MCF 10A (cell line): ENCODE results near the gene EXOC4. TPM values are rescaled to one million over a fixed set of nuclear protein-coding genes. Genes with fewer than 3 reads are reported as not detected.

Source experiments
- BruUV-seq: library from RNA; stranded (reverse); fragments of 400-500 nt; replicated peaks from 2 replicates; lab custom pipeline; 2021; lab: Mats Ljungman, UMichigan
- CTCF ChIA-PET: fragments of 300-600 bp; sonication (Branson Sonifier 250); formaldehyde crosslinking; extraction: SDS; loops from one replicate; lab custom pipeline; 2021; ENCODE audit warnings: antibody characterized with exemption, inconsistent platforms; lab: Yijun Ruan, JAX
- POLR2A ChIA-PET: fragments of 300-600, 350-650 bp; sonication (Branson Sonifier 250); formaldehyde crosslinking; extraction: SDS; loops from one replicate; lab custom pipeline; 2020; ENCODE audit warnings: antibody characterized with exemption, inconsistent platforms; lab: Yijun Ruan, JAX
- DNase-seq: peaks from one replicate; pipeline ENCODE4 v3.0.0-alpha.2; 2018; ENCODE audit not compliant: unreplicated experiment
- H3K27ac Mint-ChIP-seq: one replicate; pipeline ENCODE4 v1.8.0; 2022; ENCODE audit warnings: mild to moderate bottlenecking, low read depth, mixed read lengths; ENCODE audit not compliant: unreplicated experiment
- H3K27me3 Mint-ChIP-seq: one replicate; pipeline ENCODE4 v1.8.0; 2022; ENCODE audit warnings: mixed read lengths; ENCODE audit not compliant: insufficient read depth, unreplicated experiment
- H3K36me3 Mint-ChIP-seq: one replicate; pipeline ENCODE4 v1.8.0; 2022; ENCODE audit warnings: mild to moderate bottlenecking, moderate library complexity, mixed read lengths; ENCODE audit not compliant: insufficient read depth, unreplicated experiment
- H3K4me1 Mint-ChIP-seq: one replicate; pipeline ENCODE4 v1.8.0; 2022; ENCODE audit warnings: mixed read lengths; ENCODE audit not compliant: insufficient read depth, unreplicated experiment
- H3K4me3 Mint-ChIP-seq: one replicate; pipeline ENCODE4 v1.8.0; 2022; ENCODE audit warnings: mild to moderate bottlenecking, moderate library complexity, mixed read lengths; ENCODE audit not compliant: unreplicated experiment
- H3K9me3 Mint-ChIP-seq: one replicate; pipeline ENCODE4 v1.8.0; 2022; ENCODE audit warnings: mixed read lengths; ENCODE audit not compliant: unreplicated experiment
- intact Hi-C: fragments of 100-400 bp; cut with micrococcal nuclease; formaldehyde crosslinking; loops from 2 replicates; pipeline ENCODE4 v1.14.1; 2022
- total RNA-seq: library from RNA; stranded (reverse); gene quantifications from 2 replicates; pipeline ENCODE4 v1.2.3, GENCODE V29; 2022
- TF ChIP-seq, protein P1 (sequence below): fragments of 200-600 bp; IDR thresholded peaks from one replicate; pipeline ENCODE4 v1.8.0; 2022; ENCODE audit warnings: antibody characterized with exemption, mild to moderate bottlenecking; ENCODE audit not compliant: unreplicated experiment

EXOC4 gene
- total RNA-seq, 1 experiment from 2014 or later: 105 TPM

DNA sequence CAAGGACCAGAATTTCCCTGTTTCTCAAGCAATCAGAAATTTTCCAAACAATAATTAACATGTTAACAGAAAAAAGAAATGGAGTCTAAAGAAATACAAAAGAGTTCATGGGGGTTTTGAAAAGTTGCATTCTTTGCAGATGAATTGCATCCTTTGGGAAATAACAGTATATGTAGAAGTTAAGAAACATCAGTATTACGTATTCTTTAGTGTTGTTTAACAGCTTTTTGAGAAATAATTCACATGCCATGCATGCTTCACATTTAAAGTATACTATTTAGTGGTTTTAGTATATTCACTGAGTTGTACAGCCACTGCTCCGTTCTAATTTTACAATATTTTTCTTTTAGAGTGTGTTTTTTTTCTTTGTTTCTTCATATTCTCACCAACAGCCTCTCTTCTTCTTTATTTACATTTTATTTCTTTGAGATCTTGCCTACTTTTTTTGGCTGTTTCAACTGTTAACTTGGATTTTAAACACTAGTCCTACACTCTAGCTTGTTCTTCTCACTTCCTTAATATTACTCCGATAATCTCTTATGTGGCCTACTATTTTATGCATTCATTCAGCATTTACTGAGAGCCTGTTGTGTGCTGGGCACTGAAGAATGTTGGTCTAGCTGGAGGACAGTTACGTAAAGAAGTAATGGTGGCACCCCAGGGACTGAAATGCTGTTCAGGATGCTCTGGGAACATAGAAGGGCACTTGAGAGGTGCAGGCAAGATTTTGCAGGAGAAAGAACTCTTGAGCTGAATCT lies 330.1 kb downstream of the EXOC4 start:
- CTCF ChIA-PET: no interaction called here
- H3K4me3 Mint-ChIP-seq: no peak overlapping the region
- no peak overlapping the region for H3K27ac Mint-ChIP-seq
- peaks cover 5% of the 10 kb centered on the region for H3K36me3 Mint-ChIP-seq
- no peaks in the 10 kb centered on the region for H3K27me3 Mint-ChIP-seq
- DNase-seq: peak; percentile 10
- intact Hi-C loops: no loop called here
- POLR2A ChIA-PET: no interaction called here
- TF ChIP-seq, protein P1, sequence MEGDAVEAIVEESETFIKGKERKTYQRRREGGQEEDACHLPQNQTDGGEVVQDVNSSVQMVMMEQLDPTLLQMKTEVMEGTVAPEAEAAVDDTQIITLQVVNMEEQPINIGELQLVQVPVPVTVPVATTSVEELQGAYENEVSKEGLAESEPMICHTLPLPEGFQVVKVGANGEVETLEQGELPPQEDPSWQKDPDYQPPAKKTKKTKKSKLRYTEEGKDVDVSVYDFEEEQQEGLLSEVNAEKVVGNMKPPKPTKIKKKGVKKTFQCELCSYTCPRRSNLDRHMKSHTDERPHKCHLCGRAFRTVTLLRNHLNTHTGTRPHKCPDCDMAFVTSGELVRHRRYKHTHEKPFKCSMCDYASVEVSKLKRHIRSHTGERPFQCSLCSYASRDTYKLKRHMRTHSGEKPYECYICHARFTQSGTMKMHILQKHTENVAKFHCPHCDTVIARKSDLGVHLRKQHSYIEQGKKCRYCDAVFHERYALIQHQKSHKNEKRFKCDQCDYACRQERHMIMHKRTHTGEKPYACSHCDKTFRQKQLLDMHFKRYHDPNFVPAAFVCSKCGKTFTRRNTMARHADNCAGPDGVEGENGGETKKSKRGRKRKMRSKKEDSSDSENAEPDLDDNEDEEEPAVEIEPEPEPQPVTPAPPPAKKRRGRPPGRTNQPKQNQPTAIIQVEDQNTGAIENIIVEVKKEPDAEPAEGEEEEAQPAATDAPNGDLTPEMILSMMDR: no peak
- H3K9me3 Mint-ChIP-seq: no peaks in the 10 kb centered on the region
- H3K4me1 Mint-ChIP-seq: no peaks in the 10 kb centered on the region
- no TSS peak for BruUV-seq

DNA sequence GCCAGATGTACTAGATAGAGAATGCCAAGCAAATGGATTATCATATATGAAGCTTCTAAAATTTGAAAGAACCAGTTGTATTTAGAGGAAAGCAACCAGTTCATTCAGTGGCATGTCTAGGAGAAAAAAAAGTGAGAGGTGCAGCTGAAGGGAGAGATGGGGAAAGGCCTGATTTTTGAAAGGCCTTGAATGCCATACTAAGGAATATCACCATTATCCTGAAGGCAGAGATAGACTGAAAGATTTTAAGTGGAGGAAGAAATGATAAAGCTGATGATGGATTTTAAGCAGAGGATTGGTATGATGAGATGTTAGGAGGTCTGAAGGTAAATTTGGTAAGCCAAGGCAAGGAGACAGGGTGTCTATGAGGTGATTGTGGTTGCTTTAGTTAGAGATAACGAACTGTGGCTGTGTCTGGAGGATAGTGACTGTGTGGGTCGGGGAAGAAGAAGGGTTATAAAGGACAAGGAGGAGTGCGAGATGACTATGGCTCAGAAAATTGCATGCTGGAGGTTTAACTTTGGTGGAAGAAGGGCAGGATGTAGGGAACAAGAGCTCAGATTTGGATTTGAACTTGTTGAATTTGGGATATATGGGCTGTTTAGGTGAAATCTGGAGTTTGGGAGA lies 330.8 kb downstream of the EXOC4 start:
- BruUV-seq: no TSS peak
- intact Hi-C loops: no loop called here
- Mint-ChIP-seq H3K9me3 (no peaks in the 10 kb centered on the region), H3K27me3 (no peaks in the 10 kb centered on the region), H3K27ac (no peak overlapping the region), H3K36me3 (peaks cover 5% of the 10 kb centered on the region), H3K4me1 (no peaks in the 10 kb centered on the region), H3K4me3 (no peak overlapping the region)
- TF ChIP-seq, protein P1: no peak
- POLR2A ChIA-PET: no interaction called here
- CTCF ChIA-PET: interaction anchor here (1.0 kb wide), 1 partner anchor 78 kb away, joined by 3 read pairs; no protein-coding TSS in a partner anchor
- no peak for DNase-seq

DNA sequence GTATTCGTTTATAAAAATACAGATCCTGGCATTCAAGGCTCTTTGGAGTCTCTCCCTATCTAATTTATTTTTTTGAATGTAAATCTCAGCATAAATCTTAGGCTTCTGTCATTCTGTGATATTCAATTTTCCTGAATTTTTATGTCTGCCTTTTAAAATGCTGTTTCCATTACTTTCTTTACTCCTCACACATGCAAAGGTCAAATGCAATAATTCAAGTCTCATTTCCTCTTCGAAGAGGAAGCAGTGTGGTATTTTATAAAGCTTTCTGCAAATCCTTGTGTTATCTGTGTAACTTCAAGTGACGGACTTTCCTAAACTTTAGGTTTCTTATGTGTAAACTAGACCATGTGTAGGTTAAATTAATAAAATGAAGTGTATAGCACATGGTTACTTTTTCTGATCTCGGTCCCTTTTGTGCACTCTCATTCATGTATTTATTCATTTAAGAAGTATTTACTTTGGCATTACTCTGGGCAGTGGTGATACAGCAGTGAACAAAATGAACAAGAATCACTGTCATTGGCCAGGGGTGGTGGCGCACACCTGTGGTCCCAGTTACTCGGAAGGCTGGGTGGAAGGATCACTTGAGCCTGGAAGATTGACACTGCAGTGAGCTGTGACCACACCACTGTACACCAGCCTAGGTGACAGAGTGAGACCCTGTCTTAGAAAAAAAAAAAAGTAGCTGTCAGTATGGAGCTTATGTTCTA lies 332.2 kb downstream of the EXOC4 start:
- H3K36me3 Mint-ChIP-seq: no peaks in the 10 kb centered on the region
- H3K27me3 Mint-ChIP-seq: no peaks in the 10 kb centered on the region
- no peak overlapping the region for H3K4me3 Mint-ChIP-seq
- no peak overlapping the region for H3K27ac Mint-ChIP-seq
- DNase-seq: no peak
- no peaks in the 10 kb centered on the region for H3K4me1 Mint-ChIP-seq
- POLR2A ChIA-PET: no interaction called here
- H3K9me3 Mint-ChIP-seq: no peaks in the 10 kb centered on the region
- intact Hi-C loops: no loop called here
- CTCF ChIA-PET: no interaction called here
- TF ChIP-seq, protein P1: no peak
- no TSS peak for BruUV-seq

DNA sequence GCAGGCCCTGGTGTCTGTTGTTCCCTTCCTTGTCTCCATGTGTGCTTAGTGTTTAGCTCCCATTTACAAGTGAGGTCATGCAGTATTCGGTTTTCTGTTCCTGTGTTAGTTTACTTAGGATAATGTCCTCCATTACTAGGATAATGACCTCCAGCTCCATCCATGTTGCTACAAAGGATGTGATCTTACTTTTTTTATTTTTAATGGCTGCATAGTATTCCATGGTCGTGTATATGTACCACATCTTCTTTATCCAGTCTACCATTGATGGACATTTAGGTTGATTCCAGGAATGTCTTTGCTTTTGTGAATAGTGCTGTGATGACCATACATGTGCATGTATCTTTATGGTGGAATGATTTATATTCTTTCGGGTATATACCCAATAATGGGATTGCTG lies 333.4 kb downstream of the EXOC4 start:
- intact Hi-C loops: no loop called here
- no TSS peak for BruUV-seq
- Mint-ChIP-seq H3K27me3 (no peaks in the 10 kb centered on the region), H3K4me3 (no peak overlapping the region), H3K9me3 (no peaks in the 10 kb centered on the region), H3K4me1 (no peaks in the 10 kb centered on the region), H3K27ac (no peak overlapping the region), H3K36me3 (no peaks in the 10 kb centered on the region)
- ChIA-PET CTCF (no interaction called here), POLR2A (no interaction called here)
- TF ChIP-seq, protein P1: no peak
- no peak for DNase-seq
